Loucy (cell line): ENCODE results near the gene PPCS.

Experiments used
- CTCF ChIP-seq: fragments of 200-600 bp; sonication (generic); conservative IDR thresholded peaks from 2 replicates; pipeline ENCODE4 v1.5.1; 2014; ENCODE audit warnings: mild to moderate bottlenecking, antibody characterized with exemption, low read length
- EZH2phosphoT487 ChIP-seq: fragments of 200-600 bp; IDR thresholded peaks from 2 replicates; pipeline ENCODE4 v1.6.1; 2018; ENCODE audit warnings: antibody characterized with exemption, mild to moderate bottlenecking, moderate library complexity, borderline replicate concordance

- TF ChIP-seq CTCF (no peak), EZH2phosphoT487 (no peak)
Observed at GRCh38 chr1:42422737-42423136, 33.6 kb upstream of the PPCS start.
